Measurements from ENCODE around the gene FLVCR1.
"Not testable (repeated sequence)": the region's sequence is repeated elsewhere in the genome, so short reads cannot be mapped to it uniquely, and the experiment has no call there.

Gene FLVCR1

DNA sequence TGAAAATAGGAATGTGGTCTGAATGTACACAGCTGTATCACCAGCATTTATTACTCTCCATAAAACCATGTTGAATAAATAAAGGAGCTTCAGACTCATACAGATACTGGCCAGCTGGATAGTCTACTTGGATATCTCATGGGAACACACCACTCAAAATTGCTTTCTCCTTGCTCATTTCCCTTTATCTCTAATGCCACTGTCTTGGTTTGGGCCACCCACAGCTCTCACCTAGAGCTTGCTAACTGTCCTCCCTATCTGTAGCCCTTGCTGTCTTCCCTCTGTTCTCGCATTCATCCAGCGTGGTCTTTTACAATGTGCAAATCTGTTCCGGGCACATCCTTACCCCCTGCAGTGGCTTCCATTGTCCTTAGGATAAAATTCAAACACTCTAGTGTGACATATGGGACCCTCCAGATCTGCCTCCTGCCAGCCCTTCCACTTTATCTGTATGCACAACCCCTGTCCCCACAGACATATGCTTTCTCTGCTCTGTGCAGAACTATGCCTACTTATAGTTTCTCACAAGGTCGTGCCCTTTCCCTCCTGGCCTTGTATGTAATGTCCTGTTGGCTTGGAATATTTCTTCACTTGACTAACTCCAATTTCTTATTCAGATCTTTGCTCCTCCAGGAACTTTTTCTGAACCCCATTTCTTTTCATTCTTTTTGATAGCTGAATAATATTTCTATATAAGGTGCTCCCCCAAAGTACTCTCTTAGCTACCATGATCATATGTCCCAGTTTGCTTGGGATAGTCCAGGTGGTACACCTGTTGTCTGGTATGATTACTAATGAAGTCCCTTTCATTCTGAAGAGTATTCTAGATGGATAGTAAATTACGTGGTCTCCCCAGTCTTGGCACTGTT is 2.9 kb downstream of the FLVCR1 start:
- no peak for DNase-seq (ENCODE audit: low read depth in 2 of 2, low spot score in 1 of 2)

DNA sequence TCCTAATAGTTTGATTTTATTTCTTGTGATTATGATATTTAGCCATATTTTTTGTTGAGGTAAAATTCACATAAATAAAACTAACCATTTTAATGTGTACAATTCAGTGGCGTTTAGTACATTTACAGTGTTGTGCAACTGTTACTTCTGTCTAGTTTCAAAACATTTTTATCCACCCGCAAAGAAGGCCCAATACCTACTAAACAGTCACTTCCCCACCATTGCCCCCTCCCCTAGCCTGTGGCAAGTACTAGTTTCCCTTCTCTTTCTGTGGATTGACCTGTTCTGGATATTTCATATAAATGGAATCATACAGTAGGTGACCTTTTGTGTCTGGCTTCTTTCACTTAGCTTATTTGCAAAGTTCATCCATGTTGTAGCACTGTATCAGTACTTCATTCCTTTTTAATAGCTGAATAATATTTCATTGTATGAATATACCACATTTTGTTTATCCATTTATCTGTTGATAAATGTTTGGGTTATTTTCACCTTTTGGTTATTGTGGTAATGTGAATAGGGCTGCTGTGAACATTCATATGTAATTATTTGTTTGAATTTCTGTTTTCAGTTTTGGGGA is 4.1 kb downstream of the FLVCR1 start:
- DNase-seq (ENCODE audit: low read depth in 2 of 2, low spot score in 1 of 2), result no peak

DNA sequence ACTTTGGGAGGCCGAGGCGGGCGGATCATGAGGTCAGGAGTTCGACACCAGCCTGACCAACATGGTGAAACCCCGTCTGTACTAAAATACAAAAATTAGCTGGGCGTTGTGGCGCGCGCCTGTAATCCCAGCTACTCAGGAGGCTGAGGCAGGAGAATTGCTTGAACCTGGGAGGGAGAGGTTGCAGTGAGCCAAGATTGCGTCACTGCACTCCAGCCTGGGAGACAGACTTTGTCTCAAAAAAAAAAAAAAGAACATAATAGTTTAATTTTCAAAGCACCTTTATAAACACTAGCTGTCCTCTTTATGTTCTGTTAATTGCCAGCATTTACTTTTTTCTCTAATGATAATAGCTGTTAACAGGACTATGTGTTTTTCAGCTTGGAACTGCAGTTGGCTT is 5.3 kb downstream of the FLVCR1 start:
- not testable (repeated sequence) for DNase-seq (ENCODE audit: low read depth in 2 of 2, low spot score in 1 of 2)

DNA sequence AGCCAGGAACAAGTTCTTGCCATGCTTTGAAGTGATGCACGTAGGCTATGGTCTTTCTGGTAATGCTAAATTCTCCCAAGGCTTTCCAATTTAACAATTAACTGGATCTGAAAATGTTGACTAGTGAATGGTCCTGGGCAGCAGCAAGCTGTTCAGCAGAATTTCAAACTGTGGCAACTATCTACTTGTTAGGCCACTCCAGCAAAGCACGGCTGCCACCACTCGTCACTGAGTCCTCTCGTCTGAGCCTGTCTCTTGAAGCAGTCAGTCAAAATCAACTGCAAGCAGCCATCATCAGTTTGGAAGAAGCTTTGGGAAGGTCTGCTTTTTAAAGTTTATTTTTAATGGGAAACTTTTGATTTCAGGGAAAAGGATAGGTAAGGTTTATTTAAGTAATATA is 6.1 kb downstream of the FLVCR1 start:
- DNase-seq (ENCODE audit: low read depth in 2 of 2, low spot score in 1 of 2), result no peak

DNA sequence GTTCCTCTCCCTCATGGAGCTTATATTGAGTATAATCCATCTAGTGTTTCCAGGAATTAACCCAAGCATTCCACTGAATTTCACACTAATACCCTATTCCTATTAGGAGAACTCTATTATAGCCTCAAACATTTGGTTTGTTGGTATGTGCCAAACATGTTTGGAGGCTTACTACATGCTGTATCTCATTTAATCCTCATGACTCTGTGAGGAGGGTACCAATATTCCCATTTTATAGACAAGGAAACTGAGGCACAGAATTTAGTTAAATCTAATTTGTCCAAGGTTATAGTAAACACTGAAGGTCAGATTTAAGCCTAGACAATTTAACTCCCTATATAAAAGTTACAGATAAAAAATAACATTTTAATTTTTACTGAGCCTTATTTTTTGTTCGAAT is 9.1 kb downstream of the FLVCR1 start:
- DNase-seq (ENCODE audit: low read depth in 2 of 2, low spot score in 1 of 2), result no peak

DNA sequence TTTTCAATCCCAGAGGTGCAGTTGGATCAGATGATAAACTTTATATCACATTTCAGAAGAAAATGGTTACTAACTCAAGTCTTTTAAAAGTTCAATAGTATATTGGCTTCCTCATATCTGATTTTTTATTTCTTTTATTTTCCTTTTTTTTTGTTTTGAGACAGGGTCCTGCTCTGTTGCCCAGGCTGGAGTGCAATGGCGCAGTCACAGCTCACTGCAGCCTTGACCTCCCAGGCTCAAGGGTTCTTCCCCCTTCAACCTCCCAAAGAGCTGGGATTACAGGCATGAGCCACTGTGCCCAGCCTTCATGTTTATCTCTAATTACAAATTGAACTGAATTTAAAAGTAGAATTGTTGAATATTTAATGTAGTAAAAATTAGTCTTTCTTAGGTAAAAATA is 13.9 kb downstream of the FLVCR1 start:
- DNase-seq (ENCODE audit: low read depth in 2 of 2, low spot score in 1 of 2), result no peak

DNA sequence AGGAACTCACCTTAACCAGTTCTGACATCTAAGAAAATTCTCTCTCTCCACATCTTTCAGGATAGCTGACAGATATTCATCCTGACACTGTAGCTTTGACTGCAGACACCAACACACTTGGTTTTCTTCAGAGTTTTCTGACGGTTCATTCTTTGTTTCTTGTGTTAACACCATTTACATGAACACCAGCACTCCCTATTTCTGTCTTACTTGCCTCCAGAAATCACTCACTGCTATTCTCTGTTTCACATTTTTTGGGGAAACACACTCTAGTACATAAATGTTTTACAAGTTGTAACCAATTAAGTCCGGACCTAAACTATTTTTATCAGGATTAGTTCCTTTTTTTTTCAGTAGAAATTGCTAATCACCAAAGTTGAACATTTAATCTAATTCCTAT is 15.4 kb downstream of the FLVCR1 start:
- DNase-seq (ENCODE audit: low read depth in 2 of 2, low spot score in 1 of 2), result no peak

DNA sequence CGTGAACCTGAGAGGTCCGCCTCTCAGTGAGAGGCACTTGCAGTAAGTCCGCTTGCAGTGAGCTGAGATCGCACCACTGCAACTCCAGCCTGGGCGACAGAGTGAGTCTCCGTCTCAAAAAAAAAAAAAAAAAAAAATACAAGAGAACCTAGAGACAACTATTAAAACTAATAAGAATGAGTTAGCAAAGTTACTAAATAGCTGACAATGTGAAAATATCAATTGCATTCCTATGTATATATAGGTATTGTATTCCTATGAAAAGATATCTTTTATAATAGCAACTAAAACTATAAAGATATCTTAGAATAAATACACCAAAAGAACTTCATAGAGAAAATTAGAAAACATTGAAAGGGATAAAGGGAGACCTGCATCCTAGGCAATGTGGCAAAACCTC is 20.3 kb downstream of the FLVCR1 start:
- DNase-seq (ENCODE audit: low read depth in 2 of 2, low spot score in 1 of 2), result no peak

DNA sequence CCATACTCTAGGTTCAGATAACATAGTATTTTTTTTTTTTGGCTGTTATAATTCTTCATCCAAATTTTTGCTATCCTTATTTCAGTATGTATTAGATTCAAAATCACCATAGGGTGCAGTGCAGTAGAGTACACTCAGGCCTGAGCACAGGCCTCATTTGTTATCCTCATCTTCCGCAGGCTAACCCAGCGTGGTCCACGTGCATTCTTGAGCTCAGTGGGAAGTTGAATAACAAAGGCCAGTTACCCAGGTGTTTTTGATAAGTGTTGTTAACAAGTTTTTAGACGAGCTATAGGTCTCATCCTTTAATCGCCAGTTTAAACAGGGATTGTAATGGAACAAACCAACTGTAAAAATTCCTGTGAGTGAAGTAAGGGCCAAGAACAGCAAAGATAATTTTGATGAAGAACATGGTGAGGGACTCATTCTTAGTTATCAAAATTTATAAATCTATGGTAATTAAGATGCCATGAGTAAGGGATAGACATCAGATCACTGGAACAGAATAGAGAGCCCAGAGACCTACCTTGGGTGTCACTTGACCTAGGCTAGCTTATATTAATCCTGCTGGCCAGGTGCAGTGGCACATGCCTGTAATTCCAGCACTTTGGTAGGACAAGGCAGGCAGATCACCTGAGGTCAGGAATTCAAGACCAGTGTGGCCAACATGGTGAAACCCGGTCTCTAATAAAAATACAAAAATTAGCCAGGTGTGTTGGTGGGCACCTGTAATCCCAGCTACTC is 22.0 kb downstream of the FLVCR1 start:
- DNase-seq (ENCODE audit: low read depth in 2 of 2, low spot score in 1 of 2), result no peak

DNA sequence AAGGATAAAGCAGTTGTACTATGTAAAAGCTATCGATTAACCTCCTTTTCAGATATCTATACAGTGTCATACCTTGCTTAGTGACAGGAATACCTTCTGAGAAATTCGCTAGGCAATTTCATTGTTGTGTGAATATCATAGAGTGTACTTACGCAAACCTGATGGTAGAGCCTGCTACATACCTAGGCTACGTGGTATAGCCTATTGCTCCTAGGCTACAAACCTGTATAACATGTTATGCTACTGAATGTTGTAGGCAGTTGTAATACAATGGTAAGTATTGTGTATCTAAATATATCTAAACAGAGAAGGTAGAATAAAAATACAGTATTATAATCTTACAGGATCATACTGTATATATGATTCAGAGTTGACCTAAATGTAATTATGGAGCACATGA is 26.5 kb downstream of the FLVCR1 start:
- no peak for DNase-seq (ENCODE audit: low read depth in 2 of 2, low spot score in 1 of 2)

DNA sequence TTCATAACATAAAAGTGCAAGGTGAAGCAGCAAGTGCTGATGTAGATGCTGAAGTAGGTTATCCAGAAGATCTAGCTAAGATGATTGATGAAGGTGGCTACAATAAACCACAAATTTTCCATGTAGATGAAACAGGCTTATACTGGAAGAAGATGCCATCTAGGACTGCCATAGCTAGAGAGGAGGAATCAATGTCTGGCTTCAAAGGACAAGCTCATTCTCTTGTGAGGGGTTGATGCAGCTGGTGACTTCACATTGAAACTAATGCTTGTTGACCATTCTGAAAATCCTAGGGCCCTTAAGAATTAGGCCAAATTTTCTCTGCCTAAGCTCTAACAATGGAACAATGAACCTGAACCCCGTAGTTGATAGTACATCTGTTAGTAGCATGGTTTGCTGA is 34.0 kb downstream of the FLVCR1 start:
- DNase-seq (ENCODE audit: low read depth in 2 of 2, low spot score in 1 of 2), result no peak

DNA sequence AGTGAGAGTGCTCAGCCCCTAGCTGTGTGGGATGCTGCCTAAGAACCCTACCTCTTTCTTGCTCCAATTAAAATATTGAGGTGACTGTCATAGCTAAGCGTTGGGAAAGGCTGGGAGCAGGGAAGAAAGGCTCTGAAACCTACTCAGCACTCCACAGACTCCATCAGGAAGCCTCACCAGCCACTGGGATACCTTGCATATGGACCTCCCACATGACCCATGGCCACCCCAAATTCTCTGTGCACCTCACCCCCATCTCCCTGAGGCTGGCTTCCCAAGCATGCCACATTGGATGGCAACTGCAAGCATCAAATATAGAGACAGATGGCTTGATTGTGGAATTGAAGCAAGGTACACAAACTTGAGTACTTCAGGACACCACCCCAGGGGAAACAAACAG is 41.8 kb downstream of the FLVCR1 start:
- DNase-seq (ENCODE audit: low read depth in 2 of 2, low spot score in 1 of 2), result no peak

DNA sequence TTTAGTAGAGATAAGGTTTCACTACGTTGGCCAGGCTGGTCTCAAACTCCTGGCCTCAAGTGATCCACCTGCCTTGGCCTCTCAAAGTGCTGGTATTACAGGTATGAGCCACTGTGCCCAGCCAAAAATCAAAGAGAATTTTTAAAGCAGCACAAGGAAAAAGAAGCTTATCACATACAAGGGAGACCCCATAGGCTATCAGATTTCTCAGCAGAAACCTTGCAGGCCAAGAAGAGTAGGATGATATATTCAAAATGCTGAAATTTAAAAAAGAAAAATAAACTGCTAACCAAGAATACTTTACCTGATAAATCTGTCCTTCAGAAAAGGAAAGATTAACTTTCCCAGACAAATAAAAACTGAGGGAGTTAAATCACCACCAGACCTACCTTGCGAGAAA is 43.2 kb downstream of the FLVCR1 start:
- DNase-seq (ENCODE audit: low read depth in 2 of 2, low spot score in 1 of 2), result no peak

DNA sequence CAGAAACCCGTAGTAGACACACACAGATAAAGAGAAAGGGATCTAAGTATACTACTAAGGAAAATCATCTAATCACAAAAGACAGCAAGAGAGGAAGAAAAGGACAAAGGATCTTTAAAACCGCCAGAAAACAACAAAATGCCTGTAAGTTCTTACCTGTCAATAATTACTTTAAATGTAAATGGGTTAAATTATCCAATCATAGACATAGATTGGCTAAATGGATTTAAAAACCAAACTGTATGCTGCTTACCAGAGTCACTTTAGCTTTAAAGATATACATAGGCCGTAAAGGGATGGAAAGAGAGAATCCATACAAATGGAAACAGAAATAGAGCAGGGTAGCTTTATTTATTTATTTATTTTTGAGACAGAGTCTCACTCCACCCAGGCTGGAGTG is 44.0 kb downstream of the FLVCR1 start:
- no peak for DNase-seq (ENCODE audit: low read depth in 2 of 2, low spot score in 1 of 2)

DNA sequence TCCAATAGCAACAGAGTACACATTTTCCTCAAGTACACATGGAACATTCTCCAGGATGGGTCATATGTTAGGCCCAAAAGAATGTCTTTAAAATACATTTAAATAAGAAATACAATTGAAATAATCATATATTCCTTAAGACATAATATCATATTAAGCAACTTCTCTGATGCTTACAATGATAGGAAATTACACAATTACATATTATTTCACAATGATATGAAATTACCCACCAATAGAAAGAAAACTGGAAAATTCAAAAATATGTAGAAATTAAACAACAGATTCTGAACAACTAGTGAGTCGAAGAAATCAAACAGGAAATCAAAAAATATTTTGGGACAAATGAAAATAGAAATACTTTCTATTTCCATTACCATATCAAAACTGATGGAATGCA is 45.6 kb downstream of the FLVCR1 start:
- DNase-seq (ENCODE audit: low read depth in 2 of 2, low spot score in 1 of 2), result no peak

DNA sequence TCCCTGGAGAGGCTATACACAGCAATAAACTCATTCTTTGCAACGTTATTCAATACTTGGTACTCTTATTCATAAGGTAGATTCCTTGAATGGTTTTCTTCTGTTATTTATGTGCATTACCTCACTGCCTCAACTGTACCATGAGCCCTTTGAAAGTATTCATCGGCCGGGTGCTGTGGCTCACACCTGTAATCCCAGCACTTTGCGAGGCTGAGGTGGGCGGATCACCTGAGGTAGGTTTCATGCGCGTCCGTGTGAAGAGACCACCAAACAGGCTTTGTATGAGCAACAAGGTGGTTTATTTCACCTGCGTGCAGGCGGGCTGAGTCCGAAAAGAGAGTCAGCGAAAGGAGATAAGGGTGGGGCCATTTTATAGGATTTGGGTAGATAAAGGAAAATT is 50.0 kb downstream of the FLVCR1 start:
- not testable (repeated sequence) for DNase-seq (ENCODE audit: low read depth in 2 of 2, low spot score in 1 of 2)

DNA sequence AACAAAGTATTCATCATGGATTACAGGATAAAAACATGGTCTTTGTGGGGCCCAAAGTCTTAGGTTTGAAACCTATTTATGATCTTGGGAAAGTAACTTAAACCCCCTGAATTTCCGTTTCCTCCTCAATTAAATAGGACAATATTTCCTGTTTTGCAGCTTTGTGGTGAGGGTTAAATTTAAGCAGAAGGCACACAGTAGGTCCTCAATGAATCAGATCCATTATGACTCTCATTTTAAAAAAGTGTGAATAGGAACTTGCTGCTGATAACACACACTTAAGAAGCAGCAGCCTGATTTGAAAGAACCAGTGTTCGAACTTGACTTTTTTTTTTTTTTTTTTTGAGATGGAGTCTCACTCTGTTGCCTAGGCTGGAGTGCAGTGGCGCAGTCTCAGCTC is 50.9 kb downstream of the FLVCR1 start:
- no peak for DNase-seq (ENCODE audit: low read depth in 2 of 2, low spot score in 1 of 2)

DNA sequence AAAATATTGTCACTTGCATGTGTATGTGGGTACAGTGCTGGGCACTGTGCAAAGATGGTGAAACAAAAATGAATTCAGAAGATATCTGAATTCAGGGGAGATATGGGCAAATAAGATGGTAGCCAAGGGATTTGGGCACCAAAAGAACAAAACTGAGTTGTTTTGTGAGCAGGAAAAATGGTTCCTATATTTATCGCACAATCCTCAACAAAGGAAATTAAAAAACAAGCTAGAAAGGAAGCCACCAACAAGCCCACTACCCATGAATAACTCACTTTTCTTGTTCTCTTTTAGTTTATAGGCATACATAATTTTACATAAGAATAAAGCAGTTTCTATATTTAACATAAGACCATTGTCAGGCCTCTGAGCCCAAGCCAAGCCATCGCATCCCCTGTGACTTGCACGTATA is 51.6 kb downstream of the FLVCR1 start:
- DNase-seq (ENCODE audit: low read depth in 2 of 2, low spot score in 1 of 2), result no peak

DNA sequence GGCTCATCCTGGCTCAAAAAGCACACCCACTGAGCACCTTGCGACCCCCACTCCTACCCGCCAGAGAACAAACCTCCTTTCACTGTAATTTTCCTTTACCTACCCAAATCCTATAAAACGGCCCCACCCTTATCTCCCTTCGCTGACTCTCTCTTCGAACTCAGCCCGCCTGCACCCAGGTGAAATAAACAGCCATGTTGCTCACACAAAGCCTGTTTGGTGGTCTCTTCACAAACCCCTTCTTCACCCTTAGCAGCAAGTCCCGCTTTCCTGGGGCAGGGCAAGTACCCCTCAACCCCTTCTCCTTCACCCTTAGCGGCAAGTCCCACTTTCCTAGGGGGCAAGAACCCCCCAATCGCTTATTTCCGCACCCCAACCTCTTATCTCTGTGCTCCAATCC is 52.1 kb downstream of the FLVCR1 start:
- not testable (repeated sequence) for DNase-seq (ENCODE audit: low read depth in 2 of 2, low spot score in 1 of 2)

DNA sequence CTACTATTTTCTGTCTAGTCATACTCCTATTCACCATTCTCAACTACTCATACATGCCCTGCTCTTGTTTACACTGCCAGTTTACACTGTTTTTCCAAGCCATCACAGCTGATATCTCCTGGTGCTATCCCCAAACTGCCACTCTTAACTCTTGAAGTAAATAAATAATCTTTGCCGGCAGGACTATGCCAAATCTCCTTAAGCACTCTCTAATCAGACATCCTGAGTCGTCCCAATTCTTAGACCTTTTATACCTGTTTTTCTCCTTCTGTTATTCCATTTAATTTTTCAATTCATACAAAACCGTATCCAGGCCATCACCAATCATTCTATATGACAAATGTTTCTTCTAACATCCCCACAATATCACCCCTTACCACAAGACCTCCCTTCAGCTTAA is 55.6 kb downstream of the FLVCR1 start:
- not testable (repeated sequence) for DNase-seq (ENCODE audit: low read depth in 2 of 2, low spot score in 1 of 2)

DNA sequence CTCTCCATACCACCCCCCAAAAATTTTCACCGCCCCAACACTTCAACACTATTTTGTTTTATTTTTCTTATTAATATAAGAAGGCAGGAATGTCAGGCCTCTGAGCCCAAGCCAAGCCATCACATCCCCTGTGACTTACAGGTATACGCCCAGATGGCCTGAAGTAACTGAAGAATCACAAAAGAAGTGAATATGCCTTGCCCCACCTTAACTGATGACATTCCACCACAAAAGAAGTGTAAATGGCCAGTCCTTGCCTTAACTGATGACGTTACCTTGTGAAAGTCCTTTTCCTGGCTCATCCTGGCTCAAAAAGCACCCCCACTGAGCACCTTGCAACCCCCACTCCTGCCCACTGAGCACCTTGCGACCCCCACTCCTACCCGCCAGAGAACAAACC is 56.0 kb downstream of the FLVCR1 start:
- not testable (repeated sequence) for DNase-seq (ENCODE audit: low read depth in 2 of 2, low spot score in 1 of 2)

DNA sequence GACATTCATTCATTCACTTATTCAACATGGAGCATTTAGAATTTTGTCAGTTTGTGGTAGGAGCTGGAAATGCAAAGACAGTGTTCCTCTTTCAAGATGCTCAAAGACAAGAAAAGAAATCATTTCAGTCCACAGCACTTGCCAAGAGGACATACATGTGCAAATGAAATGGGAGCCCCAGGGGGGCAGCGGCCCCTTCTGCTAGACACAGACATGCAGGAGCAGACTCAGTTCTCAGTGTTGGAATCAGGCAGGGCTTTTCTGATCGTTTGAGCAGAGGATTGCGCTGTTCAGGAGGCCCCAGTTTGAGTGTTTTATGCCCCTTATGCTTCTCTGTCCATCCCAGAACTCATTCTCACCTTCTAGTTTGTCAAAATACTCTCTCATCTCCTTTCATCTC is 56.7 kb downstream of the FLVCR1 start:
- DNase-seq (ENCODE audit: low read depth in 2 of 2, low spot score in 1 of 2), result no peak
